A549 (cell line): ENCODE data around the gene BAIAP3. TPM values are rescaled to one million over a fixed set of nuclear protein-coding genes. Genes with fewer than 3 reads are reported as not detected.

Experiments used
- ATAC-seq, 2 experiments: fragments of 200-7000 bp in 1 of 2; fragments of >200 bp in 1 of 2; cut with Nextera tagmentation in 1 of 2; cut with Tn5 transposase in 1 of 2; 3 replicates each; pipeline versions ENCODE4 v1.8.0 to v1.9.1; 2018 to 2020; ENCODE audit warnings: mild to moderate bottlenecking in 1 of 2, moderate library complexity in 1 of 2
- CTCF ChIA-PET: fragments of 300-600 bp; sonication (Branson Sonifier 250); formaldehyde crosslinking; extraction: SDS; loops from one replicate; lab custom pipeline; 2021; ENCODE audit warnings: antibody characterized with exemption, inconsistent platforms; lab: Yijun Ruan, JAX
- POLR2A ChIA-PET: fragments of 350-600 bp; formaldehyde crosslinking; extraction: SDS; loops from one replicate; lab custom pipeline; 2021; ENCODE audit warnings: antibody characterized with exemption, inconsistent platforms; lab: Yijun Ruan, JAX
- DNase-seq, 2 experiments: peaks; one replicate each; pipeline versions ENCODE4 v3.0.0 to v3.0.0-alpha.2; 2011 to 2016; ENCODE audit warnings: low read depth in 1 of 2, low spot score in 1 of 2
- FAIRE-seq: peaks from 2 replicates; lab custom pipeline; 2011; peaks lifted over from hg19 to GRCh38; lab: Jason Lieb, UNC
- H3K27ac ChIP-seq, 2 experiments: fragments of >200 bp; sonication (Bioruptor Twin); formaldehyde crosslinking; 3 replicates each; pipeline ENCODE4 v1.5.1; 2016 to 2017
- H3K4me1 ChIP-seq: fragments of >200 bp; sonication (Bioruptor Twin); formaldehyde crosslinking; 3 replicates; pipeline ENCODE4 v1.6.1; 2016
- H3K4me2 ChIP-seq: fragments of >200 bp; sonication (Bioruptor Twin); formaldehyde crosslinking; 3 replicates; pipeline ENCODE4 v1.6.1; 2016
- H3K4me3 ChIP-seq: fragments of >200 bp; sonication (Bioruptor Twin); formaldehyde crosslinking; 3 replicates; pipeline ENCODE4 v1.5.1; 2016
- H3K9me3 ChIP-seq: fragments of >200 bp; sonication (Bioruptor Twin); formaldehyde crosslinking; 3 replicates; pipeline ENCODE4 v1.6.1; 2016
- BCL3 ChIP-seq: fragments of >200 bp; sonication (Bioruptor Twin); formaldehyde crosslinking; IDR thresholded peaks from 3 replicates; pipeline ENCODE4 v1.6.1; 2016
- CEBPB ChIP-seq, 2 experiments: fragments of >200 bp in 1 of 2; sonication (Bioruptor Twin) in 1 of 2; formaldehyde crosslinking in 1 of 2; IDR thresholded peaks; 2 replicates each; pipeline ENCODE4 v1.6.1; 2012 to 2016
- CHD2 ChIP-seq: fragments of 150-350 bp; IDR thresholded peaks from 2 replicates; pipeline ENCODE4 v1.6.1; 2014; ENCODE audit warnings: low read length; ENCODE audit not compliant: partially characterized antibody
- EHMT2 ChIP-seq: fragments of 200-600 bp; sonication (generic); IDR thresholded peaks from 2 replicates; pipeline ENCODE4 v1.6.1; 2016; ENCODE audit warnings: antibody characterized with exemption, low read depth, mild to moderate bottlenecking, moderate library complexity
- ELK1 ChIP-seq: fragments of 150-350 bp; IDR thresholded peaks from 2 replicates; pipeline ENCODE4 v1.6.1; 2014; ENCODE audit warnings: low read depth, mild to moderate bottlenecking, low read length
- ESRRA ChIP-seq: fragments of 150-350 bp; IDR thresholded peaks from 2 replicates; pipeline ENCODE4 v1.6.1; 2014; ENCODE audit warnings: mild to moderate bottlenecking, low read length, borderline replicate concordance
- FOXS1 ChIP-seq: fragments of 250-450 bp; sonication (Bioruptor Pico); IDR thresholded peaks from 2 replicates; pipeline ENCODE4 v1.5.0; 2020; ENCODE audit warnings: mild to moderate bottlenecking, moderate library complexity
- GATA3 ChIP-seq: IDR thresholded peaks from 2 replicates; pipeline ENCODE4 v1.6.1; 2012; ENCODE audit warnings: borderline replicate concordance
- HEYL ChIP-seq: fragments of 250-450 bp; sonication (Bioruptor Pico); IDR thresholded peaks from 2 replicates; pipeline ENCODE4 v1.8.0; 2021; ENCODE audit warnings: mild to moderate bottlenecking, moderate library complexity
- HMGXB4 ChIP-seq: fragments of 250-450 bp; sonication (Bioruptor Pico); IDR thresholded peaks from 2 replicates; pipeline ENCODE4 v1.5.0; 2021; ENCODE audit warnings: mild to moderate bottlenecking, moderate library complexity, borderline replicate concordance
- KDM1A ChIP-seq: fragments of 200-600 bp; sonication (generic); IDR thresholded peaks from 2 replicates; pipeline ENCODE4 v1.6.1; 2016; ENCODE audit warnings: low read depth, mild to moderate bottlenecking
- MAX ChIP-seq: IDR thresholded peaks from 2 replicates; pipeline ENCODE4 v1.6.1; 2012
- MYC ChIP-seq: IDR thresholded peaks from 2 replicates; pipeline ENCODE4 v1.6.1; 2012; ENCODE audit warnings: mild to moderate bottlenecking, inconsistent platforms, low read length, improper control_type of control experiment, borderline replicate concordance
- NPAS2 ChIP-seq: fragments of 250-450 bp; sonication (Bioruptor Pico); IDR thresholded peaks from 2 replicates; pipeline ENCODE4 v1.8.0; 2022; ENCODE audit warnings: mild to moderate bottlenecking, moderate library complexity, borderline replicate concordance
- NR3C1 ChIP-seq: fragments of >200 bp; sonication (Bioruptor Twin); formaldehyde crosslinking; IDR thresholded peaks from 3 replicates; pipeline ENCODE4 v1.6.1; 2017
- PHF8 ChIP-seq: fragments of 200-600 bp; sonication (generic); IDR thresholded peaks from 2 replicates; pipeline ENCODE4 v1.6.1; 2016; ENCODE audit warnings: low read depth, mild to moderate bottlenecking, antibody characterized with exemption, moderate library complexity, borderline replicate concordance
- RCOR1 ChIP-seq: fragments of 150-350 bp; IDR thresholded peaks from 2 replicates; pipeline ENCODE4 v1.6.1; 2014; ENCODE audit warnings: antibody characterized with exemption, low read length, low read depth
- RFX5 ChIP-seq: fragments of 450-650 bp; IDR thresholded peaks from 2 replicates; pipeline ENCODE4 v1.7.1; 2014; ENCODE audit warnings: antibody characterized with exemption, mild to moderate bottlenecking, moderate library complexity
- SMC3 ChIP-seq: fragments of >200 bp; sonication (Bioruptor Twin); formaldehyde crosslinking; IDR thresholded peaks from 3 replicates; pipeline ENCODE4 v1.6.1; 2018; ENCODE audit warnings: inconsistent platforms
- SREBF2 ChIP-seq: fragments of 450-650 bp; IDR thresholded peaks from 2 replicates; pipeline ENCODE4 v1.6.1; 2014; ENCODE audit warnings: mild to moderate bottlenecking, moderate library complexity
- TFCP2L1 ChIP-seq: fragments of 250-450 bp; sonication (Bioruptor Pico); IDR thresholded peaks from 2 replicates; pipeline ENCODE4 v1.5.0; 2021; ENCODE audit warnings: mild to moderate bottlenecking
- TP53 ChIP-seq: fragments of 250-450 bp; sonication (Bioruptor Pico); IDR thresholded peaks from 2 replicates; pipeline ENCODE4 v1.5.0; 2021; ENCODE audit warnings: mild to moderate bottlenecking, moderate library complexity
- ZNF302 ChIP-seq: fragments of 250-450 bp; sonication (Bioruptor Pico); IDR thresholded peaks from 2 replicates; pipeline ENCODE4 v1.9.0; 2021; ENCODE audit warnings: inconsistent platforms, mild to moderate bottlenecking, moderate library complexity
- ZSCAN20 ChIP-seq: fragments of 250-450 bp; sonication (Bioruptor Pico); IDR thresholded peaks from 2 replicates; pipeline ENCODE4 v1.8.0; 2022; ENCODE audit warnings: mild to moderate bottlenecking, moderate library complexity
- WGBS: methylation state at CpG from one replicate; pipeline ENCODE4 v1.1.6; 2017; ENCODE audit errors: missing lambda C conversion rate; 5-methylcytosine and 5-hydroxymethylcytosine counted together
- polyA plus RNA-seq, 4 experiments: library from polyadenylated mRNA; depleted of rRNA in 3 of 4; stranded (reverse); fragments of >200 nt; fragmentation: RNase III in 1 of 4; extraction: RNeasy Plus Mini Kit Qiagen cat#74134 plus additional on column Dnase treatment in 1 of 4; gene quantifications; 2 replicates in 3 of 4; 3 replicates in 1 of 4; pipeline ENCODE4 v1.2.3, GENCODE V29; 2011 to 2017
- TF ChIP-seq, protein P1 (sequence below): fragments of >200 bp; sonication (Bioruptor Twin); formaldehyde crosslinking; IDR thresholded peaks from 3 replicates; pipeline ENCODE4 v1.5.1; 2016

The BAIAP3 gene
- polyA plus RNA-seq, 2 of the 4 experiments (the other 2 are of a cell fraction) = 0.31 to 0.32 TPM

- FAIRE-seq = no peak
- no peaks in the 10 kb centered on the region for H3K9me3 ChIP-seq
- no peak overlapping the region for H3K4me3 ChIP-seq
- 91% methylated on average over 39 of the region's 46 CpGs for WGBS
- no peak for TF ChIP-seq RFX5
- TF ChIP-seq ELK1 = no peak
- TF ChIP-seq CEBPB (IDR thresholded peaks at IDR 0.05) = no peak
- TF ChIP-seq TFCP2L1 = no peak
- TF ChIP-seq ZSCAN20 (CRISPR knock-in tag) = no peak
- no peak for TF ChIP-seq GATA3
- TF ChIP-seq HEYL = no peak
- no peak for TF ChIP-seq EHMT2
- TF ChIP-seq MYC = no peak
- TF ChIP-seq ZNF302 (CRISPR knock-in tag) = no peak
- no peak for TF ChIP-seq RCOR1
- TF ChIP-seq SMC3 = no peak
- no peak for TF ChIP-seq ESRRA
- TF ChIP-seq, protein P1, sequence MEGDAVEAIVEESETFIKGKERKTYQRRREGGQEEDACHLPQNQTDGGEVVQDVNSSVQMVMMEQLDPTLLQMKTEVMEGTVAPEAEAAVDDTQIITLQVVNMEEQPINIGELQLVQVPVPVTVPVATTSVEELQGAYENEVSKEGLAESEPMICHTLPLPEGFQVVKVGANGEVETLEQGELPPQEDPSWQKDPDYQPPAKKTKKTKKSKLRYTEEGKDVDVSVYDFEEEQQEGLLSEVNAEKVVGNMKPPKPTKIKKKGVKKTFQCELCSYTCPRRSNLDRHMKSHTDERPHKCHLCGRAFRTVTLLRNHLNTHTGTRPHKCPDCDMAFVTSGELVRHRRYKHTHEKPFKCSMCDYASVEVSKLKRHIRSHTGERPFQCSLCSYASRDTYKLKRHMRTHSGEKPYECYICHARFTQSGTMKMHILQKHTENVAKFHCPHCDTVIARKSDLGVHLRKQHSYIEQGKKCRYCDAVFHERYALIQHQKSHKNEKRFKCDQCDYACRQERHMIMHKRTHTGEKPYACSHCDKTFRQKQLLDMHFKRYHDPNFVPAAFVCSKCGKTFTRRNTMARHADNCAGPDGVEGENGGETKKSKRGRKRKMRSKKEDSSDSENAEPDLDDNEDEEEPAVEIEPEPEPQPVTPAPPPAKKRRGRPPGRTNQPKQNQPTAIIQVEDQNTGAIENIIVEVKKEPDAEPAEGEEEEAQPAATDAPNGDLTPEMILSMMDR = no peak
- TF ChIP-seq, all 56 proteins: peak for 0
- ChIA-PET POLR2A (no interaction called here), CTCF (interaction anchor here (0.6 to 4.8 kb wide), 7 partner anchors 11 to 54 kb away, joined by 3 to 22 read pairs (median 3); no protein-coding TSS in a partner anchor)
- DNase-seq (no peak), ATAC-seq (no peak)
- H3K4me1 ChIP-seq = peaks cover 19% of the 10 kb centered on the region
- no peak overlapping the region for H3K4me2 ChIP-seq
- no peak overlapping the region for H3K27ac ChIP-seq
These were observed 18.1 kb upstream of the BAIAP3 start for GRCh38 chr16:1315081-1316032.

GRCh38 chr16:1316033-1316405 is 17.4 kb upstream of the BAIAP3 start:
- no peak for TF ChIP-seq NR3C1
- no peak for TF ChIP-seq TP53
- TF ChIP-seq RCOR1 = no peak
- TF ChIP-seq MYC = no peak
- TF ChIP-seq KDM1A = no peak
- no peak for TF ChIP-seq ESRRA
- TF ChIP-seq SREBF2 = no peak
- TF ChIP-seq HMGXB4 (CRISPR knock-in tag) = no peak
- no peak for TF ChIP-seq PHF8
- no peak for TF ChIP-seq FOXS1 (CRISPR knock-in tag)
- no peak for TF ChIP-seq BCL3
- TF ChIP-seq MAX = no peak
- no peak for TF ChIP-seq CEBPB (IDR thresholded peaks at IDR 0.05)
- no peak for TF ChIP-seq CHD2
- no peak for TF ChIP-seq NPAS2
- no peak for TF ChIP-seq ELK1
- no peaks in the 10 kb centered on the region for H3K9me3 ChIP-seq
- no peak for DNase-seq
- no peak overlapping the region for H3K4me2 ChIP-seq
- CTCF ChIA-PET = interaction anchor here (0.6 to 3.0 kb wide), 7 partner anchors 11 to 54 kb away, joined by 3 to 17 read pairs (median 3); no protein-coding TSS in a partner anchor
- no peak for FAIRE-seq
- no peak for ATAC-seq
- POLR2A ChIA-PET = no interaction called here
- H3K4me1 ChIP-seq = peaks cover 16% of the 10 kb centered on the region
- no peak overlapping the region for H3K4me3 ChIP-seq
- WGBS = 93% methylated on average over 13 of the region's 14 CpGs
- H3K27ac ChIP-seq = no peak overlapping the region
